Activated naive CD8-positive, alpha-beta T cell (primary cell): ENCODE data around the gene POLL.
"Not testable (repeated sequence)": the region's sequence is repeated elsewhere in the genome, so short reads cannot be mapped to it uniquely, and the experiment has no call there.

Experiments
- H3K27ac Mint-ChIP-seq: one replicate; pipeline ENCODE4 v1.8.0; 2021; ENCODE audit warnings: mixed read lengths
- H3K27me3 Mint-ChIP-seq: one replicate; pipeline ENCODE4 v1.8.0; 2021; ENCODE audit warnings: mixed read lengths
- H3K36me3 Mint-ChIP-seq: one replicate; pipeline ENCODE4 v1.8.0; 2021; ENCODE audit warnings: mixed read lengths
- H3K4me1 Mint-ChIP-seq: one replicate; pipeline ENCODE4 v1.8.0; 2021; ENCODE audit warnings: low read depth, mixed read lengths
- H3K4me3 Mint-ChIP-seq: one replicate; pipeline ENCODE4 v1.8.0; 2021; ENCODE audit warnings: mild to moderate bottlenecking, mixed read lengths
- H3K9me3 Mint-ChIP-seq: one replicate; pipeline ENCODE4 v1.8.0; 2021; ENCODE audit warnings: low read depth, mixed read lengths

POLL gene

GRCh38 chr10:101615525-101616116 lies 27.6 kb upstream of the POLL start:
- Mint-ChIP-seq H3K4me3 (no peak overlapping the region), H3K27ac (no peak overlapping the region)

GRCh38 chr10:101614663-101615524 lies 26.8 kb upstream of the POLL start:
- Mint-ChIP-seq H3K9me3 (no peaks in the 10 kb centered on the region), H3K27me3 (no peaks in the 10 kb centered on the region), H3K4me1 (peaks cover 3% of the 10 kb centered on the region), H3K27ac (no peak overlapping the region), H3K4me3 (no peak overlapping the region), H3K36me3 (no peaks in the 10 kb centered on the region)

More at GRCh38 chr10:101615525-101616116, 27.6 kb upstream of the POLL start:
- no peaks in the 10 kb centered on the region for H3K27me3 Mint-ChIP-seq
- peaks cover 3% of the 10 kb centered on the region for H3K4me1 Mint-ChIP-seq
- H3K9me3 Mint-ChIP-seq: no peaks in the 10 kb centered on the region
- no peaks in the 10 kb centered on the region for H3K36me3 Mint-ChIP-seq

- Mint-ChIP-seq H3K9me3 (no peaks in the 10 kb centered on the region), H3K27ac (peak overlapping the region; percentile 22), H3K36me3 (no peaks in the 10 kb centered on the region), H3K4me3 (no peak overlapping the region), H3K27me3 (no peaks in the 10 kb centered on the region), H3K4me1 (peaks cover 3% of the 10 kb centered on the region)
Measured at GRCh38 chr10:101613646-101614045, 25.6 kb upstream of the POLL start.

GRCh38 chr10:101612872-101613271 lies 24.8 kb upstream of the POLL start:
- no peaks in the 10 kb centered on the region for H3K9me3 Mint-ChIP-seq
- no peaks in the 10 kb centered on the region for H3K36me3 Mint-ChIP-seq
- no peaks in the 10 kb centered on the region for H3K27me3 Mint-ChIP-seq
- H3K27ac Mint-ChIP-seq: no peak overlapping the region
- peaks cover 3% of the 10 kb centered on the region for H3K4me1 Mint-ChIP-seq
- no peak overlapping the region for H3K4me3 Mint-ChIP-seq

- H3K27ac Mint-ChIP-seq: no peak overlapping the region
- no peaks in the 10 kb centered on the region for H3K9me3 Mint-ChIP-seq
- H3K27me3 Mint-ChIP-seq: no peaks in the 10 kb centered on the region
- peaks cover 3% of the 10 kb centered on the region for H3K4me1 Mint-ChIP-seq
- no peak overlapping the region for H3K4me3 Mint-ChIP-seq
- no peaks in the 10 kb centered on the region for H3K36me3 Mint-ChIP-seq
Measured at GRCh38 chr10:101612086-101612485, 24.0 kb upstream of the POLL start.

- Mint-ChIP-seq H3K9me3 (no peaks in the 10 kb centered on the region), H3K4me3 (no peak overlapping the region), H3K36me3 (no peaks in the 10 kb centered on the region), H3K27me3 (no peaks in the 10 kb centered on the region), H3K27ac (peak overlapping the region; percentile 58), H3K4me1 (peaks cover 3% of the 10 kb centered on the region)
Measured at GRCh38 chr10:101611096-101611905, 23.2 kb upstream of the POLL start.

GRCh38 chr10:101609481-101609880 lies 21.4 kb upstream of the POLL start:
- H3K4me3 Mint-ChIP-seq: no peak overlapping the region
- no peaks in the 10 kb centered on the region for H3K27me3 Mint-ChIP-seq
- H3K9me3 Mint-ChIP-seq: no peaks in the 10 kb centered on the region
- H3K4me1 Mint-ChIP-seq: peaks cover 3% of the 10 kb centered on the region
- no peaks in the 10 kb centered on the region for H3K36me3 Mint-ChIP-seq
- peak overlapping the region; percentile 54 for H3K27ac Mint-ChIP-seq

- H3K4me3 Mint-ChIP-seq: no peak overlapping the region
- H3K4me1 Mint-ChIP-seq: peaks cover 3% of the 10 kb centered on the region
- peak overlapping the region; percentile 41 for H3K27ac Mint-ChIP-seq
- H3K36me3 Mint-ChIP-seq: no peaks in the 10 kb centered on the region
- no peaks in the 10 kb centered on the region for H3K27me3 Mint-ChIP-seq
- H3K9me3 Mint-ChIP-seq: no peaks in the 10 kb centered on the region
Measured at GRCh38 chr10:101607124-101607523, 19.1 kb upstream of the POLL start.

GRCh38 chr10:101602761-101603398 lies 14.8 kb upstream of the POLL start:
- H3K27me3 Mint-ChIP-seq: no peaks in the 10 kb centered on the region
- peak overlapping the region; percentile 11 for H3K27ac Mint-ChIP-seq

GRCh38 chr10:101601541-101601940 lies 13.5 kb upstream of the POLL start:
- no peaks in the 10 kb centered on the region for H3K9me3 Mint-ChIP-seq
- H3K27me3 Mint-ChIP-seq: no peaks in the 10 kb centered on the region
- no peaks in the 10 kb centered on the region for H3K4me1 Mint-ChIP-seq
- no peak overlapping the region for H3K27ac Mint-ChIP-seq
- no peaks in the 10 kb centered on the region for H3K36me3 Mint-ChIP-seq
- no peak overlapping the region for H3K4me3 Mint-ChIP-seq

More at GRCh38 chr10:101602761-101603398, 14.8 kb upstream of the POLL start:
- Mint-ChIP-seq H3K4me3 (no peak overlapping the region), H3K9me3 (no peaks in the 10 kb centered on the region), H3K36me3 (no peaks in the 10 kb centered on the region), H3K4me1 (no peaks in the 10 kb centered on the region)

GRCh38 chr10:101597091-101597900 lies 9.2 kb upstream of the POLL start:
- Mint-ChIP-seq H3K4me1 (no peaks in the 10 kb centered on the region), H3K36me3 (no peaks in the 10 kb centered on the region), H3K27me3 (no peaks in the 10 kb centered on the region), H3K9me3 (no peaks in the 10 kb centered on the region), H3K27ac (no peak overlapping the region), H3K4me3 (no peak overlapping the region)

GRCh38 chr10:101595591-101596433 lies 7.8 kb upstream of the POLL start:
- H3K4me1 Mint-ChIP-seq: no peaks in the 10 kb centered on the region
- no peaks in the 10 kb centered on the region for H3K9me3 Mint-ChIP-seq
- H3K27me3 Mint-ChIP-seq: no peaks in the 10 kb centered on the region
- no peaks in the 10 kb centered on the region for H3K36me3 Mint-ChIP-seq
- H3K27ac Mint-ChIP-seq: no peak overlapping the region
- no peak overlapping the region for H3K4me3 Mint-ChIP-seq

- not testable (repeated sequence) for H3K27ac Mint-ChIP-seq, H3K36me3 Mint-ChIP-seq, H3K9me3 Mint-ChIP-seq, H3K4me1 Mint-ChIP-seq, H3K4me3 Mint-ChIP-seq, H3K27me3 Mint-ChIP-seq
Measured at GRCh38 chr10:101593331-101593730, 5.3 kb upstream of the POLL start.
